Prostate gland (tissue), 2 donors: ENCODE results near the gene NOTCH1. TPM values are rescaled to one million over a fixed set of nuclear protein-coding genes. Genes with fewer than 3 reads are reported as not detected.
A peak's percentile ranks its signal among the peaks of the same experiment; 100 is the strongest.

Experiments used
- DNase-seq: peaks from one replicate; pipeline ENCODE4 v3.0.0-alpha.2; 2019; ENCODE audit warnings: low spot score
- H3K27ac ChIP-seq, 2 donors: fragments of 200-600 bp; sonication (generic); 2 replicates each; pipeline ENCODE4 v1.5.1; 2017 to 2019
- H3K27me3 ChIP-seq: fragments of 200-600 bp; sonication (generic); replicated peaks from 2 replicates; pipeline ENCODE4 v1.5.1; 2019; ENCODE audit not compliant: insufficient read depth
- H3K36me3 ChIP-seq, 2 donors: fragments of 200-600 bp; sonication (generic); 1 replicate in 1 of 2; 2 replicates in 1 of 2; pipeline versions ENCODE4 v1.5.1 to v1.8.1; 2017 to 2019
- H3K4me1 ChIP-seq: fragments of 200-600 bp; sonication (generic); replicated peaks from 2 replicates; pipeline ENCODE4 v1.5.1; 2019
- H3K4me3 ChIP-seq, 2 donors: fragments of 200-600 bp; sonication (generic); 2 replicates each; pipeline ENCODE4 v1.5.1; 2017 to 2019
- H3K9me3 ChIP-seq: fragments of 200-600 bp; sonication (generic); 2 replicates; pipeline ENCODE4 v1.5.1; 2017
- POLR2A ChIP-seq: fragments of 450-650 bp; IDR thresholded peaks from one replicate; pipeline ENCODE4 v1.6.1; 2016; ENCODE audit warnings: antibody characterized with exemption, mild to moderate bottlenecking
- POLR2AphosphoS5 ChIP-seq: sonication (generic); formaldehyde crosslinking; IDR thresholded peaks from one replicate; pipeline ENCODE4 v1.6.1; 2017; ENCODE audit warnings: antibody characterized with exemption
- WGBS: methylation state at CpG from one replicate; pipeline ENCODE4 v1.1.5; 2018; 5-methylcytosine and 5-hydroxymethylcytosine counted together
- intact Hi-C: fragments of 100-400 bp; cut with DNase I; formaldehyde crosslinking; loops from one replicate; pipeline ENCODE4 v1.14.2; 2022
- total RNA-seq, 2 donors: library from RNA; depleted of rRNA; stranded (reverse); fragments of >200 nt; gene quantifications; one replicate each; pipeline ENCODE4 v1.1.0, GENCODE V29; 2016
- TF ChIP-seq, protein P1 (sequence below), 4 experiments: fragments of 200-600 bp in 2 of 4; fragments of 450-650 bp in 2 of 4; sonication (generic) in 2 of 4; IDR thresholded peaks; 1 replicate in 3 of 4; 2 replicates in 1 of 4; pipeline ENCODE4 v1.5.1; 2016 to 2019; ENCODE audit warnings: antibody characterized with exemption in 4 of 4, mild to moderate bottlenecking in 2 of 4, moderate library complexity in 2 of 4

Gene NOTCH1
- total RNA-seq, 2 donors from 2014 or later, result 38.0 to 63.3 TPM

DNA sequence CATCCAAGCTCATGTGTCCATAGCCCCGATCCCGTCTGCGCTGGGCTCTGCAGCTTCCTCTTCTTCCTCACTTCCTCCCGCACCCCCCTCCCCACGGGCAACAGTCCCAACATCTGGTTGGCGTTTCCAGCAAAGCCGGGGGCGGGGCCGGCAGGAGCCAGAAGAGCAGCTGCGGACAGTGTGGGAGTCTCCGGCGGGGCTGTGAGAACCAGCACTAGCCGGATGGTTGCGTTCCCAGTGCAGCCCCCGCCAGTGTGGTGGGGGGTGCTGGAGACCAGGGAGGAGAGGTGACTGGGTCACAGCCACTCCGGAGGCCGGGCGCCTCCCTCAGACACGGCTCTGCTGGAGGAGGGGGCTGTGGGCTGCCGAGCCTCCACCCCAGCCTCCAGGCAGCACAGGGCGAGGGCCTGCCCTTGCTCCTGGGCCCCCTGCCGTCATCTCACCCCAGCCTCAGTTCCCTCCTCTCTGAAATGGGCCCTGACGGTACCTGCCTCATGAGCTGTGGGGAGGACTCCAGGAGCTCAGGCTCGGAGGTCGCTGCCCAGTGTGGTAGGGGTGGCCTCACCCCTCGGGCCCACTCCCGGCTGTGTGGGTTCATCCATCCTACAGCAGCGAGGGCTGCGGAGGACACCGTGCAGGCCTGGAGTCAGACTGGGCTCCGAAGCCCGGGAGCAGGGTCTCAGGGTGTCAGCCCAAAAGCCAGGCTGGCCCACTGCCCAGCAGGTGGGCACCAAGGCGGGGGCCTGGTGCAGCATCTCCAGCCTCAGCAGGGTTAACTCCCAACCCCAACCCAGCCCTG, 41.5 kb upstream of the NOTCH1 start:
- Histone ChIP-seq H3K27me3 (no peaks in the 10 kb centered on the region), H3K36me3 (no peaks in the 10 kb centered on the region), H3K27ac (no peak overlapping the region), H3K4me1 (no peaks in the 10 kb centered on the region), H3K9me3 (no peaks in the 10 kb centered on the region), H3K4me3 (no peak overlapping the region)
- WGBS, result 42% methylated on average over 32 of the region's 33 CpGs
- no peak for TF ChIP-seq POLR2A
- intact Hi-C loops, result no loop called here
- no peak for DNase-seq

DNA sequence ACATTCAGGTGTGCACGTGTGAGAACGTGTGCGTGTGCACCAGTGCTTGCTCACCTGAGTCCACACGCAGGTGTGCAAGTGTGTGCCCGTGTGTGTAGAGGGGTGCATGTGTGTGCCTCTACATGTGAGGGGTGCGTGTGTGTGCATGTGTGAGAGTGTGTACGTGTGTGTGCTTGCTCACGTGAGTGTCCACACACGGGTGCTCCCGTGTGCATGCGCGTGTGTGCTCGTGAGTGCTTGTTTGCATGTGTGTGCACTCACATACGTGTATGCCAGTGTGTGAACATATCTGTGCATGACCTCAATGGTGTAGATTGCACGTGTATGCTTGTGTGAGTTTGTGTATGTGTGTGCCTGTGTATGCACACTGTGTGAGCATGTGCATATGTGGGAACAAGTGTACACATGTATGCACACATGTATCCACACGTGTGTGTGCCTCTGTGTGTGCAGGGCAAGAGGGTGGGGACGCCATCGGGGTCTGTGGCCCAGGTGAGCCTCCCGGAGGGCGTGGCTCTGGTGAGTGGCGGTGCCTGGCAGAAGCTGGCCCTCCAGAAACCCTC, 40.6 kb upstream of the NOTCH1 start:
- Histone ChIP-seq H3K4me3 (no peak overlapping the region), H3K4me1 (no peaks in the 10 kb centered on the region), H3K27ac (no peak overlapping the region), H3K36me3 (no peaks in the 10 kb centered on the region), H3K27me3 (no peaks in the 10 kb centered on the region), H3K9me3 (no peaks in the 10 kb centered on the region)
- TF ChIP-seq POLR2A (no peak), POLR2AphosphoS5 (no peak)
- TF ChIP-seq, protein P1, sequence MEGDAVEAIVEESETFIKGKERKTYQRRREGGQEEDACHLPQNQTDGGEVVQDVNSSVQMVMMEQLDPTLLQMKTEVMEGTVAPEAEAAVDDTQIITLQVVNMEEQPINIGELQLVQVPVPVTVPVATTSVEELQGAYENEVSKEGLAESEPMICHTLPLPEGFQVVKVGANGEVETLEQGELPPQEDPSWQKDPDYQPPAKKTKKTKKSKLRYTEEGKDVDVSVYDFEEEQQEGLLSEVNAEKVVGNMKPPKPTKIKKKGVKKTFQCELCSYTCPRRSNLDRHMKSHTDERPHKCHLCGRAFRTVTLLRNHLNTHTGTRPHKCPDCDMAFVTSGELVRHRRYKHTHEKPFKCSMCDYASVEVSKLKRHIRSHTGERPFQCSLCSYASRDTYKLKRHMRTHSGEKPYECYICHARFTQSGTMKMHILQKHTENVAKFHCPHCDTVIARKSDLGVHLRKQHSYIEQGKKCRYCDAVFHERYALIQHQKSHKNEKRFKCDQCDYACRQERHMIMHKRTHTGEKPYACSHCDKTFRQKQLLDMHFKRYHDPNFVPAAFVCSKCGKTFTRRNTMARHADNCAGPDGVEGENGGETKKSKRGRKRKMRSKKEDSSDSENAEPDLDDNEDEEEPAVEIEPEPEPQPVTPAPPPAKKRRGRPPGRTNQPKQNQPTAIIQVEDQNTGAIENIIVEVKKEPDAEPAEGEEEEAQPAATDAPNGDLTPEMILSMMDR (IDR thresholded peaks at IDR 0.05), result no peak
- no peak for DNase-seq
- intact Hi-C loops, result no loop called here
- 86% methylated on average over 21 of the region's 21 CpGs for WGBS

DNA sequence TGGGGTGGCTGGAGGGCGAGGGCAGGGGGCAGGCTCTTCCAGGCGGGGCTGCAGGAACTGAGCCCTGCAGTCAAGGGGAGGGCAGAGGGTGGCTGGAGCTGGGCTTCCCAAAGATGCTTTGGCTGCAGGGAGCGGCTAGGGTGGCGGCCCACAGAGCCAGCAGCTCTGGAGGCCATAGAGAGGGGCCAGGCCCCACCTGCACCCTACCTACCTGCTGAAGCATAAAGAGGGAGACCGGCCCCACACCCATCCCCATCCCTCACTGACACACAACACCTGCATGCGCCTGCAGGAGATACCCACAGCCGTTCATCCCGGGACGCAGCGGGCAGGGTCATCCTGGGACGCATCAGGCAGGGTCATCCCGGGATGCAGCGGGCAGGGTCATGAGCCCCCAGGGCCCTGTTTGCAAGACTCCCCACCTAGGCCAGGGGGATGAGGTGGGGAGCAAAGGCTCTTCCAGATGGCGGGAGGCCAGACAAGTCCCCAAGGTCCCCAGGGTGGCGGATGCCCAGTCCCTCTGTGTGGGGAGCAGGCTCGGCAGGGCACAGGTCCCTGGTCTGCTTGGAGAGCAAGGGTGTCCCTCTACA, 39.8 kb upstream of the NOTCH1 start:
- Histone ChIP-seq H3K4me1 (no peaks in the 10 kb centered on the region), H3K27me3 (no peaks in the 10 kb centered on the region), H3K4me3 (no peak overlapping the region), H3K9me3 (no peaks in the 10 kb centered on the region), H3K27ac (no peak overlapping the region), H3K36me3 (no peaks in the 10 kb centered on the region)
- DNase-seq, result no peak
- WGBS, result 91% methylated on average over 16 of the region's 16 CpGs
- TF ChIP-seq, protein P1 (IDR thresholded peaks at IDR 0.05), result no peak
- TF ChIP-seq POLR2AphosphoS5 (no peak), POLR2A (no peak)
- intact Hi-C loops, result no loop called here

DNA sequence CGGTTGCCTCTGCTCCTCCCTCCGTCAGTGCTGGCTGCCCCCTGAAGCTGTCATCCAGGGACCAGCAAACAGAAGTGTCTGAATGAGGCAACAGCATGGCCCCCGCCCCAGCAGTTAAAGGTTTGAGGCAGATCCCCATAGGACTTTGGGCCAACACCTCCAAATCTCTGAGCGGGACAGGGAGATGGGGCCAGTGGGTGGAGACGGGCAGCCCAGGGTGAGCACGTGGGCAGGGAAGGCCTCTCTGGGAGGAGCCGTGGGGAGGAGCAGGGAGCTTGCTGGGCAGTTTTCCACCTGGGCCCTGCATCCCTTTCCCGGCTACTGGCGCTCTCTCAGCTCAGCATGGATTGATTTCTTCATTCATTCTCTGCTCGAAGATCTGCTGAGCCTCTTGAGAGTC, 39.1 kb upstream of the NOTCH1 start:
- TF ChIP-seq POLR2AphosphoS5, result no peak
- TF ChIP-seq, protein P1 (IDR thresholded peaks at IDR 0.05), result no peak
- TF ChIP-seq POLR2A, result no peak
- no peak overlapping the region for H3K27ac ChIP-seq
- H3K4me1 ChIP-seq, result no peaks in the 10 kb centered on the region
- no peaks in the 10 kb centered on the region for H3K9me3 ChIP-seq
- peak; percentile 30 for DNase-seq
- H3K27me3 ChIP-seq, result no peaks in the 10 kb centered on the region
- intact Hi-C loops, result no loop called here
- no peak overlapping the region for H3K4me3 ChIP-seq
- no peaks in the 10 kb centered on the region for H3K36me3 ChIP-seq
- WGBS, result 27% methylated on average over 10 of the region's 10 CpGs

DNA sequence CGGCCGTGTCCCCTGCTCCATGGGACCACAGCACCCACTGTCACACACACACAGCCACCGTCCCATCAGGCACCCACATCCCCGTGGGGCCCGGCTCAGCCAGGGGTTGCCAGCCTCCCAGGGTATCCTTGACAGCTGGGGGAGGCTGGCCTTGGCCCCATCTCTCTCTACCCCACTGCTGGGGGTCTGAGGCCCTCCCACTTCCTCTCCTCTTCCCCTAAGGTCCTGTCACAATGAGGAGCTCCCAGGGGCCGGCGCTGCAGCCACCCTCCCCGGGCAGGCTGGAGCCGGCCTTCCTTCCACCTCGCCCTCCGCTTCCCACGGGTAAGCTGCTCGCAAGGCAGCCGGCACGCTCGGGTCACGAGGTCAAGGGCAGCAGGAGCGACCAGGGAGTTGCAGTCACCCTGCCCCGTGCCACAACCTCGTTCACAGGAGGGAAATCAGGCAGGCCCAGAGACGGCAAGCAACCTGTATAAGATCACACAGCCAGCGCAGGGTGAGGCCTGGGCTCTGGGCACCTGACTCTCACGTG, 38.6 kb upstream of the NOTCH1 start:
- Histone ChIP-seq H3K36me3 (no peaks in the 10 kb centered on the region), H3K27me3 (no peaks in the 10 kb centered on the region), H3K4me3 (no peak overlapping the region), H3K27ac (no peak overlapping the region), H3K4me1 (no peaks in the 10 kb centered on the region), H3K9me3 (no peaks in the 10 kb centered on the region)
- intact Hi-C loops, result no loop called here
- TF ChIP-seq, protein P1 (IDR thresholded peaks at IDR 0.05), result no peak
- TF ChIP-seq POLR2AphosphoS5, result no peak
- TF ChIP-seq POLR2A, result no peak
- 66% methylated on average over 22 of the region's 23 CpGs for WGBS
- DNase-seq, result no peak
